SU-DHL-6 (cell line): ENCODE results near the gene SBK3.

Experiments used
- CTCF ChIP-seq: fragments of 200-600 bp; sonication (generic); IDR thresholded peaks from one replicate; pipeline ENCODE4 v1.5.1; 2017; ENCODE audit warnings: antibody characterized with exemption, mild to moderate bottlenecking, low read length, moderate library complexity; ENCODE audit not compliant: insufficient read depth, poor library complexity, severe bottlenecking
- EZH2phosphoT487 ChIP-seq: fragments of 200-600 bp; sonication (generic), shearing (Covaris generic); conservative IDR thresholded peaks from 2 replicates; pipeline ENCODE4 v1.6.1; 2018; ENCODE audit warnings: mild to moderate bottlenecking, antibody characterized with exemption, low read length, moderate library complexity, mixed read lengths

GRCh38 chr19:55578031-55578760 lies 32.9 kb upstream of the SBK3 start:
- TF ChIP-seq CTCF (no peak), EZH2phosphoT487 (no peak)
